CD4-positive, alpha-beta T cell (primary cell): ENCODE measurements around the gene ADARB2. TPM values are rescaled to one million over a fixed set of nuclear protein-coding genes. Genes with fewer than 3 reads are reported as not detected.

Experiments used
- ATAC-seq: fragments of 200-7000 bp; cut with Tn5 transposase; one replicate; pipeline ENCODE4 v1.10.0; 2022; ENCODE audit warnings: mild to moderate bottlenecking; ENCODE audit not compliant: poor library complexity
- CTCF ChIA-PET: fragments of 350-600 bp; sonication (Branson Sonifier 250); formaldehyde crosslinking; loops from one replicate; lab custom pipeline; 2021; ENCODE audit warnings: antibody characterized with exemption, inconsistent platforms; lab: Charles Lee
- POLR2A ChIA-PET: fragments of 350-600 bp; sonication (Branson Sonifier 250); formaldehyde crosslinking; loops from one replicate; lab custom pipeline; 2021; ENCODE audit warnings: antibody characterized with exemption, inconsistent platforms; lab: Charles Lee
- DNase-seq, 14 experiments: peaks; one replicate each; pipeline ENCODE4 v3.0.0-alpha.2; 2013 to 2020; ENCODE audit warnings: mixed read lengths in 2 of 14
- H3K27ac ChIP-seq, 2 donors: one replicate each; pipeline versions ENCODE4 v1.5.1 to v1.7.0; 2013; ENCODE audit warnings: low read length in 2 of 2, low read depth in 1 of 2, mild to moderate bottlenecking in 1 of 2
- H3K27me3 ChIP-seq, 2 experiments: 1 replicate in 1 of 2; 2 replicates in 1 of 2; pipeline versions ENCODE4 v1.6.1 to v1.7.0; 2013; ENCODE audit warnings: low read length in 2 of 2, control low read depth in 1 of 2, mild to moderate bottlenecking in 1 of 2, moderate library complexity in 1 of 2; ENCODE audit not compliant: insufficient read depth in 2 of 2, control insufficient read depth in 1 of 2
- H3K36me3 ChIP-seq: one replicate; pipeline ENCODE4 v1.6.1; 2013; ENCODE audit warnings: low read length, control low read depth; ENCODE audit not compliant: insufficient read depth
- H3K4me1 ChIP-seq: one replicate; pipeline ENCODE4 v1.6.1; 2013; ENCODE audit warnings: low read length, control low read depth; ENCODE audit not compliant: insufficient read depth
- H3K4me3 ChIP-seq: one replicate; pipeline ENCODE4 v1.5.1; 2013; ENCODE audit warnings: mild to moderate bottlenecking, low read length, moderate library complexity
- H3K9me3 ChIP-seq, 2 experiments: 1 replicate in 1 of 2; 2 replicates in 1 of 2; pipeline versions ENCODE4 v1.6.1 to v1.7.0; 2013; ENCODE audit warnings: low read length in 2 of 2, mild to moderate bottlenecking in 2 of 2, control low read depth in 1 of 2, moderate library complexity in 1 of 2; ENCODE audit not compliant: control insufficient read depth in 1 of 2, insufficient read depth in 1 of 2
- H3K27ac Mint-ChIP-seq: one replicate; pipeline ENCODE4 v1.8.0; 2020; ENCODE audit warnings: mixed read lengths
- H3K27me3 Mint-ChIP-seq: one replicate; pipeline ENCODE4 v1.8.0; 2021; ENCODE audit warnings: mixed read lengths
- H3K36me3 Mint-ChIP-seq: one replicate; pipeline ENCODE4 v1.8.0; 2021; ENCODE audit warnings: low read depth, mixed read lengths
- H3K4me1 Mint-ChIP-seq: one replicate; pipeline ENCODE4 v1.8.0; 2021; ENCODE audit warnings: low read depth, mixed read lengths
- H3K4me3 Mint-ChIP-seq: one replicate; pipeline ENCODE4 v1.8.0; 2020; ENCODE audit warnings: mild to moderate bottlenecking, mixed read lengths
- H3K9me3 Mint-ChIP-seq: one replicate; pipeline ENCODE4 v1.8.0; 2020; ENCODE audit warnings: mixed read lengths
- CTCF ChIP-seq: fragments of 200-600 bp; IDR thresholded peaks from one replicate; pipeline ENCODE4 v1.8.0; 2022; ENCODE audit warnings: antibody characterized with exemption, mild to moderate bottlenecking
- intact Hi-C, 2 experiments: fragments of 100-400 bp; cut with DNase I in 1 of 2; cut with micrococcal nuclease in 1 of 2; formaldehyde crosslinking; loops; one replicate each; pipeline versions ENCODE4 v1.15.1 to v1.9.0; 2023 to 2025; cut with DNase I, micrococcal nuclease
- total RNA-seq, 174 experiments: library from RNA in 2 of 174; stranded (reverse) in 2 of 174; gene quantifications; one replicate each; pipeline ENCODE4 v1.2.3 and lab custom pipeline; 2021 to 2026

ADARB2 gene
- total RNA-seq, 2 experiments from 2014 or later: 0.14 TPM; not detected in 1

DNA sequence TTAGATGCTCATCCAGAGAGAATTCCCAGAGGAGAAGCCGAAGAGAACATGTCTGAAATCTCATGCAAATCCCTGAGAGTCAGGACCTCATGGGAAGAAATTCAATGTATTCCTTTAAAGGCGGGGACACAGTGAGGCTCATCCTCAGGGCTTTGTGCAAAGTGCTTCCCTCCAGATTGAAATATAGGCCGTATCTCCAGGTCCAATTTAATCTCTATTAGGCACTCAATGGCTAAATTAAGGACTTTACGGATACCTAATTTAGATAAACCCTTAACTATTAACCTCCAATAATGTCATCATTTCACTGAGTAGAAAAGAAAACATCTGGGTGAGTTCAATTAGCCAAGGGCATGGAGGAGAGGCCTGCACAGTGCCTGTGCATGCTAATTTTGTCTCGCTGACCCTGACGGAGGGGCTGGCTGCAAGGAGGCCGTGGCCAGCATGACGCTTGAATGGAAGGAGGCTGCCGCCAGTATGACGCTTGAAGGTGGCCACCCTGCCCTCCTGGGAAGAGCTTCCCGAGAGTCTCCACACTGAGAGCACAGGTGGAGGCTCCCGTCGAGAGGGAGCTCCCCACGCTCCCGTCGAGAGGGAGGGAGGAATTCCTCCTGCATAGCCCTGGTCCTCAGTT is 287.6 kb downstream of the ADARB2 start:
- ChIA-PET POLR2A (no interaction called here), CTCF (no interaction called here)
- H3K4me1 Mint-ChIP-seq: no peaks in the 10 kb centered on the region
- H3K36me3 Mint-ChIP-seq: no peaks in the 10 kb centered on the region
- DNase-seq: no peak
- H3K9me3 Mint-ChIP-seq: peaks cover 5% of the 10 kb centered on the region
- no peak for ATAC-seq
- Histone ChIP-seq H3K36me3 (no peaks in the 10 kb centered on the region), H3K27ac (no peak overlapping the region), H3K9me3 (peaks cover 0 to 18% of the 10 kb centered on the region in 2 experiments), H3K4me1 (no peaks in the 10 kb centered on the region), H3K27me3 (peaks cover 6 to 10% of the 10 kb centered on the region in 2 experiments), H3K4me3 (no peak overlapping the region)
- intact Hi-C loops: no loop called here
- no peak overlapping the region for H3K27ac Mint-ChIP-seq
- no peak overlapping the region for H3K4me3 Mint-ChIP-seq
- H3K27me3 Mint-ChIP-seq: peaks cover 27% of the 10 kb centered on the region
- no peak for TF ChIP-seq CTCF

- Mint-ChIP-seq H3K4me3 (no peak overlapping the region), H3K27ac (no peak overlapping the region)
These were observed 288.3 kb downstream of the ADARB2 start for GRCh38 chr10:1449021-1449420.

GRCh38 chr10:1448252-1448930 is 288.9 kb downstream of the ADARB2 start:
- no peaks in the 10 kb centered on the region for H3K4me1 ChIP-seq
- intact Hi-C loops: no loop called here
- DNase-seq (no peak), ATAC-seq (no peak)
- Mint-ChIP-seq H3K27me3 (peaks cover 16% of the 10 kb centered on the region), H3K4me1 (no peaks in the 10 kb centered on the region), H3K4me3 (no peak overlapping the region), H3K9me3 (peaks cover 5% of the 10 kb centered on the region), H3K27ac (no peak overlapping the region), H3K36me3 (no peaks in the 10 kb centered on the region)
- POLR2A ChIA-PET: no interaction called here
- H3K27ac ChIP-seq: no peak overlapping the region
- peaks cover 6 to 8% of the 10 kb centered on the region in 2 experiments for H3K27me3 ChIP-seq
- H3K36me3 ChIP-seq: no peaks in the 10 kb centered on the region
- TF ChIP-seq CTCF: no peak
- no peak overlapping the region for H3K4me3 ChIP-seq
- peaks cover 0 to 25% of the 10 kb centered on the region in 2 experiments for H3K9me3 ChIP-seq
- CTCF ChIA-PET: no interaction called here

More at GRCh38 chr10:1449021-1449420, 288.3 kb downstream of the ADARB2 start:
- Mint-ChIP-seq H3K36me3 (no peaks in the 10 kb centered on the region), H3K4me1 (no peaks in the 10 kb centered on the region), H3K27me3 (peaks cover 22% of the 10 kb centered on the region), H3K9me3 (peaks cover 5% of the 10 kb centered on the region)
- Histone ChIP-seq H3K4me1 (no peaks in the 10 kb centered on the region), H3K27me3 (peaks cover 6 to 10% of the 10 kb centered on the region in 2 experiments), H3K36me3 (no peaks in the 10 kb centered on the region), H3K4me3 (no peak overlapping the region), H3K27ac (no peak overlapping the region), H3K9me3 (peaks cover 0 to 24% of the 10 kb centered on the region in 2 experiments)
- DNase-seq (no peak), ATAC-seq (no peak)
- no peak for TF ChIP-seq CTCF
- intact Hi-C loops: no loop called here
- POLR2A ChIA-PET: no interaction called here
- CTCF ChIA-PET: no interaction called here
